Measurements from ENCODE around the gene OOSP1. TPM values are rescaled to one million over a fixed set of nuclear protein-coding genes. Genes with fewer than 3 reads are reported as not detected.

The OOSP1 gene
- total RNA-seq, 6 experiments from 2014 or later: not detected

GRCh38 chr11:60005360-60005759 lies 67.1 kb downstream of the OOSP1 start:
- Histone ChIP-seq H3K4me3 (no peak overlapping the region), H3K36me3 (no peaks in the 10 kb centered on the region), H3K27me3 (no peaks in the 10 kb centered on the region), H3K9me3 (no peaks in the 10 kb centered on the region), H3K27ac (no peak overlapping the region), H3K4me1 (no peaks in the 10 kb centered on the region)
- no peak for DNase-seq
- TF ChIP-seq CTCF (IDR thresholded peaks at IDR 0.05) (no peak), POLR2A (IDR thresholded peaks at IDR 0.05) (no peak)
- ATAC-seq: no peak
- 59% methylated on average over 1 of the region's 1 CpG for WGBS (ENCODE audit: insufficient coverage, low coverage, low lambda C conversion rate, missing lambda C conversion rate)
- intact Hi-C loops (cut with DNase I): no loop called here

Other genes starting within 250 kb of the OOSP1 start
- gene OR10V1, start 224.6 kb upstream of the OOSP1 start, total RNA-seq: not detected
- gene STX3, start 183.1 kb upstream of the OOSP1 start, total RNA-seq: 10 to 100 TPM in 3 of 6 experiments, 1 to 10 TPM in 3; 4.5 to 16.5 (median 8.6) TPM
- 10 to 100 TPM; 30.6 to 48.3 (median 37.3) TPM for gene MRPL16, start 127.7 kb upstream of the OOSP1 start, total RNA-seq
- gene CBLIF, start 92.9 kb upstream of the OOSP1 start, total RNA-seq: not detected
- under 1 TPM in 2 of 6 experiments, not detected in 4; 0.55 to 0.62 TPM for gene TCN1, start 71.9 kb upstream of the OOSP1 start, total RNA-seq
- gene OOSP3, start 59.6 kb upstream of the OOSP1 start, total RNA-seq: not detected
- gene OOSP4A, start 25.6 kb downstream of the OOSP1 start, total RNA-seq: not detected
- not detected for gene OOSP4B, start 78.7 kb downstream of the OOSP1 start, total RNA-seq
- gene OOSP2, start 102.0 kb downstream of the OOSP1 start, total RNA-seq: not detected
- gene MS4A3, start 118.2 kb downstream of the OOSP1 start, total RNA-seq: 1 to 10 TPM in 1 of 6 experiments, under 1 TPM in 2, not detected in 3; 0.48 to 1.2 (median 0.80) TPM
- under 1 TPM in 1 of 6 experiments, not detected in 5; 0.20 TPM for gene MS4A2, start 150.2 kb downstream of the OOSP1 start, total RNA-seq
- 10 to 100 TPM; 42.4 to 98.5 (median 61.5) TPM for gene MS4A6A, start 244.7 kb downstream of the OOSP1 start, total RNA-seq

Measured in right lobe of liver (tissue), 6 donors.